IPS DF 6.9 (cell line): Measurements from ENCODE around the gene GPAM.

Experiments used
- DNase-seq: peaks from one replicate; pipeline ENCODE4 v3.0.0-alpha.2; 2013; ENCODE audit warnings: low read depth, low spot score
- H3K27ac ChIP-seq: one replicate; pipeline ENCODE4 v1.5.1; 2013; ENCODE audit warnings: low read length, control low read depth
- H3K27me3 ChIP-seq: 2 replicates; pipeline ENCODE4 v1.6.1; 2013; ENCODE audit warnings: mild to moderate bottlenecking, low read length; ENCODE audit not compliant: control insufficient read depth, insufficient read depth
- H3K36me3 ChIP-seq: 2 replicates; pipeline ENCODE4 v1.6.1; 2013; ENCODE audit warnings: low read length; ENCODE audit not compliant: control insufficient read depth, insufficient read depth
- H3K4me1 ChIP-seq: 2 replicates; pipeline ENCODE4 v1.6.1; 2013; ENCODE audit warnings: low read length; ENCODE audit not compliant: control insufficient read depth, insufficient read depth
- H3K4me3 ChIP-seq: 2 replicates; pipeline ENCODE4 v1.5.1; 2013; ENCODE audit warnings: mild to moderate bottlenecking, low read length
- H3K9me3 ChIP-seq: 2 replicates; pipeline ENCODE4 v1.6.1; 2013; ENCODE audit warnings: low read length, inconsistent platforms; ENCODE audit not compliant: control insufficient read depth, insufficient read depth
- WGBS: extraction: QIAGEN DNeasy Blood & Tissue Kit; methylation state at CpG from one replicate; pipeline ENCODE4 v1.1.7; 2013; ENCODE audit warnings: mixed read lengths, missing lambda C conversion rate; ENCODE audit not compliant: insufficient read length, insufficient coverage; 5-methylcytosine and 5-hydroxymethylcytosine counted together

Gene GPAM

GRCh38 chr10:112214298-112214926 is 30.8 kb upstream of the GPAM start:
- no peaks in the 10 kb centered on the region for H3K9me3 ChIP-seq
- no CpG with 5 or more reads among the region's 8 CpGs for WGBS
- H3K4me1 ChIP-seq: no peaks in the 10 kb centered on the region

GRCh38 chr10:112213836-112214235 is 30.3 kb upstream of the GPAM start:
- no peaks in the 10 kb centered on the region for H3K4me1 ChIP-seq
- WGBS: no CpG with 5 or more reads among the region's 4 CpGs
- no peak overlapping the region for H3K27ac ChIP-seq
- no peaks in the 10 kb centered on the region for H3K36me3 ChIP-seq
- H3K27me3 ChIP-seq: no peaks in the 10 kb centered on the region
- H3K4me3 ChIP-seq: no peak overlapping the region
- DNase-seq: no peak
- no peaks in the 10 kb centered on the region for H3K9me3 ChIP-seq

More at GRCh38 chr10:112214298-112214926, 30.8 kb upstream of the GPAM start:
- no peak overlapping the region for H3K4me3 ChIP-seq
- no peaks in the 10 kb centered on the region for H3K27me3 ChIP-seq
- H3K36me3 ChIP-seq: no peaks in the 10 kb centered on the region
- H3K27ac ChIP-seq: no peak overlapping the region
- no peak for DNase-seq

GRCh38 chr10:112213098-112213823 is 29.7 kb upstream of the GPAM start:
- Histone ChIP-seq H3K27ac (no peak overlapping the region), H3K4me3 (no peak overlapping the region), H3K4me1 (no peaks in the 10 kb centered on the region), H3K27me3 (no peaks in the 10 kb centered on the region), H3K36me3 (no peaks in the 10 kb centered on the region), H3K9me3 (no peaks in the 10 kb centered on the region)
- no CpG with 5 or more reads among the region's 3 CpGs for WGBS
- DNase-seq: no peak

- Histone ChIP-seq H3K4me3 (no peak overlapping the region), H3K9me3 (no peaks in the 10 kb centered on the region), H3K36me3 (no peaks in the 10 kb centered on the region), H3K27ac (no peak overlapping the region), H3K4me1 (no peaks in the 10 kb centered on the region), H3K27me3 (0 out of 2 replicates have a peak, but pooled peaks cover 2% of the 10 kb centered on the region)
- WGBS: no CpG with 5 or more reads among the region's 4 CpGs
- no peak for DNase-seq
Measured at GRCh38 chr10:112210666-112211065, 27.1 kb upstream of the GPAM start.

GRCh38 chr10:112209684-112210131 is 26.1 kb upstream of the GPAM start:
- Histone ChIP-seq H3K27me3 (0 out of 2 replicates have a peak, but pooled peaks cover 2% of the 10 kb centered on the region), H3K4me1 (no peaks in the 10 kb centered on the region), H3K27ac (no peak overlapping the region), H3K36me3 (no peaks in the 10 kb centered on the region), H3K9me3 (no peaks in the 10 kb centered on the region), H3K4me3 (no peak overlapping the region)
- no CpG with 5 or more reads among the region's 7 CpGs for WGBS
- DNase-seq: no peak

- Histone ChIP-seq H3K4me1 (no peaks in the 10 kb centered on the region), H3K4me3 (no peak overlapping the region), H3K27me3 (0 out of 2 replicates have a peak, but pooled peaks cover 2% of the 10 kb centered on the region), H3K9me3 (no peaks in the 10 kb centered on the region), H3K27ac (no peak overlapping the region), H3K36me3 (no peaks in the 10 kb centered on the region)
- no peak for DNase-seq
- no CpG with 5 or more reads among the region's 6 CpGs for WGBS
Measured at GRCh38 chr10:112208997-112209396, 25.4 kb upstream of the GPAM start.

GRCh38 chr10:112208292-112208691 is 24.7 kb upstream of the GPAM start:
- Histone ChIP-seq H3K4me3 (no peak overlapping the region), H3K9me3 (no peaks in the 10 kb centered on the region), H3K36me3 (no peaks in the 10 kb centered on the region), H3K27ac (no peak overlapping the region), H3K27me3 (0 out of 2 replicates have a peak, but pooled peaks cover 2% of the 10 kb centered on the region), H3K4me1 (no peaks in the 10 kb centered on the region)
- WGBS: no CpG with 5 or more reads among the region's 4 CpGs
- DNase-seq: no peak

- H3K9me3 ChIP-seq: no peaks in the 10 kb centered on the region
- H3K4me3 ChIP-seq: no peak overlapping the region
- no peaks in the 10 kb centered on the region for H3K36me3 ChIP-seq
- no peak for DNase-seq
- WGBS: no CpG with 5 or more reads among the region's 4 CpGs
- 0 out of 2 replicates have a peak, but pooled peaks cover 2% of the 10 kb centered on the region for H3K27me3 ChIP-seq
- H3K4me1 ChIP-seq: no peaks in the 10 kb centered on the region
- no peak overlapping the region for H3K27ac ChIP-seq
Measured at GRCh38 chr10:112203328-112204076, 19.9 kb upstream of the GPAM start.

GRCh38 chr10:112202561-112203241 is 19.1 kb upstream of the GPAM start:
- Histone ChIP-seq H3K4me1 (no peaks in the 10 kb centered on the region), H3K27me3 (0 out of 2 replicates have a peak, but pooled peaks cover under 1% of the 10 kb centered on the region), H3K36me3 (no peaks in the 10 kb centered on the region), H3K9me3 (no peaks in the 10 kb centered on the region), H3K4me3 (no peak overlapping the region), H3K27ac (no peak overlapping the region)
- no peak for DNase-seq
- WGBS: no CpG with 5 or more reads among the region's 6 CpGs

GRCh38 chr10:112202076-112202475 is 18.5 kb upstream of the GPAM start:
- no CpG with 5 or more reads among the region's 1 CpG for WGBS
- H3K27ac ChIP-seq: no peak overlapping the region
- H3K4me3 ChIP-seq: no peak overlapping the region
- H3K9me3 ChIP-seq: no peaks in the 10 kb centered on the region
- no peaks in the 10 kb centered on the region for H3K27me3 ChIP-seq
- H3K36me3 ChIP-seq: no peaks in the 10 kb centered on the region
- no peak for DNase-seq
- no peaks in the 10 kb centered on the region for H3K4me1 ChIP-seq
